ENCODE measurements around the gene MED16.
"Not testable (repeated sequence)": the region's sequence is repeated elsewhere in the genome, so short reads cannot be mapped to it uniquely, and the experiment has no call there.

Gene MED16

DNA sequence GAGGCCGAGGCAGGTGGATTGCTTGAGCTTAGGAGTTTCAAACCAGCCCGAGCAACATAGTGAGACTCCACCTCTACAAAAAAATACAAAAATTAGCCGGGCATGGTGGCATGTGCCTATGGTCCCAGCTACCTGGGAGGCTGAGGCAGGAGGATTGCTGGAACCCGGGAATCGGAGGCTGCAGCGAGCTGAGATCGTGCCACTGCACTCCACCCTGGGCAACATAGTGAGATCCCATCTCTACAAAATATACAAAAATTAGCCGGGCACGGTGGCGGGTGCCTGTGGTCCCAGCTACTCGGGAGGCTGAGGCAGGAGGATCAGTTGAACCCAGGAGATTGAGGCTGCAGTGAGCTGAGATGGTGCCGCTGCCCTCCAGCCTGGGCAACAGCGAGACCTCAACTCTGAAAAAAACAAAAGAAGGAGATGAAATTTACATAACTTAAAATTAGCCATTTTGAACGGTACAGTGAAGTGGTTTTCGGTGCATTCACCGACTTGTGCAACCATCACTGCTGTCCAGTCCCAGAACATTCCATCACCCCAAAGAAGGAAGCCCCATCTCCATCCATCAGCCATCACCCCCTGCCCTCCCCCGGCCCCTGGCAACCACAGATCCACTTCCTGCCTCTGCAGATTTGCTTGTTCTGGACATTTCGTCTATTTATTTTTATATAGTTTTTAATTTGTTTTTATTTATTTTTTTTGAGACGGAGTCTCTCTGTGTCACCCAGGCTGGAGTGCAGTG lies 66.9 kb downstream of the MED16 start:
- no peak for DNase-seq

DNA sequence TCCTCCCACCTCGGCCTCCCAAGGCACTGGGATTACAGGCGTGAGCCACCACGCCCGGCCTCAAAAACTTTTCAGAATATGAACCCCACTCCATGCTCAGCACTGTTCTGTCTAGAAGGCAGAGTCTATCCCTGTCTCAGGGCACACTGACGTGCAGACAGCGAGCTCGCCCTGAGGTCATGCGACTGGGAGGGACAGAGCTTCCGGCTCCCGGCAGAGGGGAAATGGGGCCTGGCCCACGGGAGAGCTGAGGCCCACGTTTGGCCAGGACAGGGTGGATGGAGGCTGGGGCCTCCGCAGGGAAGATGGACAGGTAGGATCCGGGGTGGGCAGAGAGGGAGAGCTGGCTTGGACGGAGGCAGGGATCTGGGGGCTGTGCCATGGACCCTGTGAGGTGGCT lies 68.1 kb downstream of the MED16 start:
- DNase-seq, result no peak

DNA sequence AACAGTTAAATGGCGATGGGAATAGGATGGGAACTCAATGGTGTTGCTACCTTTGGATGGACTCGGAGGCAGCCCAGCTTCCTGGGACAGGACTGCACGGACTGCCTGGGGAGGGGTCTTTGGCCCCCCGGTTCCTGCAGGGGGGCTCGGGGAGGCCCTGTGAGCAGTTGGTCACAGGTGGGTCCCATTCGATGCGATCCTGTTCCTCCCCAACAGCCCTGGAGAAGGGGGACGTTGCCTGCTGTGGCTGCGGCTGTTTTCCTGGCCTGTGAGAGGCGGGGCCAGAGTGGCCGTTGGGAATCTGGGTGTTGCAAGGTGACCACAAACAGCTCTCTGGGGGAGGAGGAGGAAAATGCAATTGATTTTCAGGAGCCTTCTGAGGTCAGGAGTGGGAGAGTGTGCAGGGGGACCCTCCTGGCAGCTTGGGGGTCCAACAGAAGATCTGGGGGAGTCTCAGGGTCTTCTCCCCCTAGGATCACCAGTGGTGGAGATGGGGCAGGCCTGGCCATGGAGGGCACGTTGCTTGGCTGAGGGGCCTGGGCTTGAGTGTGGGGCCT lies 69.3 kb downstream of the MED16 start:
- DNase-seq, result no peak

DNA sequence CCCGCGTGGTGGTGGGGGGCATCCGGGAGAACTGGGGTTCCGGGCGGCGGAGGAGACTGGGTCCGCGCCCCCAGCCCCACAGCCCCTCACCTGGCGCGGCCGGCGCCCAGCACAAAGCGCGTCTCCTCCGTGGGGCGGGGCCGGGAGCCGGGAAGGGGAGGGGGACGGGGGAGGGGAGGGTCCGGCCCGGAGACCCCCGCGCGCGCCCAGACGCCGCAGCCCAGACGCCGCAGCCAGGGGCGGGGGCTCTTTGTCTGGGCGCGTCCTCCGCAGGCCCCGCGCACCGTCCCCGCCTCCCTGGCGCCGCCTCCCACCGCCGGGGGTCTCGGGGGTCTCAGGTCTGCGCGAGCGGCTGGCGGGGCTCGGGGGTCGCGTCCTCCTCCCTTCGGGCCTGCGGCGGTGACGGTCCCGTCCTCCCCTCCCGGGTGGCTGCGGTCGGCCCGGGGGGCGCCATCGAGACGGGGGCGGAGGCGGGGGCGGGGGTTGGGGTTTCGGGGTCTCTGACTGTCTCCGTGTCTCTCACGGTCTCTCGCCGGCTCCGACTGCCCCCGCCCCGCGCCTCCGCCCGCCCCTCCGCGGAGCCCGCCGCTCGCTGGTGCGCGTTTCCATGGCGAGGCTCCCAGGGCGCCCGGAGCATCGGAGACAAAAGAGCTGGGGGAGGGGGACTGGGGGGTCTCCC lies 71.0 kb downstream of the MED16 start, which contains the start of gene PLPPR3:
Gene PLPPR3 (minus strand): TSS at position 131 of the 679 bp plus-strand sequence. CDS start 396 bp downstream, outside the sequence.
- no peak for DNase-seq

DNA sequence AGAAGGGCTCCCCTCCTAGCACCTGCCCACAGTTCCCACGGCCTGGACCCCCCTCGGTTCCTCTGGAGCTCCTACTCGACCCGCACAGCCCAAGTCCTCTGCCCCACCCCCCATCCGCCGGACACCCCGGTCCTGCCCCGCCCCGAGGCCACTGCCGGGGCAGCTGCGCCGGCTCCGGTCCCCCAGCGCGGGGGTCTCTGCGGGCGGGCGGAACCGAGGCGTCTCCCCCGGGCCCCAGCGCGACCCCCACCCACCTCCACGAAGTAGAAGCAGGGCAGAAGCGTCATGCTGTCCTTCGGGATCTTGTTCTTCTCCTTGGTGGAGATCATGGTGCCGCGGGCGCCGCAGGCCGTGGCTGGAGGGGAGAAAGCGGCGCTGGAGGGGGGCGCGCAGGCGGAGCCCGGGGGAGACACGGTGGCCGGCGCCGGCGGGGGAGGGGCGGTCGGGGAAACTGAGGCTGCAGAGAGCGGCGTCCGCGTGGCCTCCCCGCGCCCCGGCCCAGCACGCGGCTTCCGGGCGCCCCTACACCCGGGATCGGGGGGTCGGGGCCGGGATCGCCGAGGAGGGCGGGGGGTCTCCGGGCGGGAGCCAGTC lies 71.7 kb downstream of the MED16 start:
- no peak for DNase-seq

DNA sequence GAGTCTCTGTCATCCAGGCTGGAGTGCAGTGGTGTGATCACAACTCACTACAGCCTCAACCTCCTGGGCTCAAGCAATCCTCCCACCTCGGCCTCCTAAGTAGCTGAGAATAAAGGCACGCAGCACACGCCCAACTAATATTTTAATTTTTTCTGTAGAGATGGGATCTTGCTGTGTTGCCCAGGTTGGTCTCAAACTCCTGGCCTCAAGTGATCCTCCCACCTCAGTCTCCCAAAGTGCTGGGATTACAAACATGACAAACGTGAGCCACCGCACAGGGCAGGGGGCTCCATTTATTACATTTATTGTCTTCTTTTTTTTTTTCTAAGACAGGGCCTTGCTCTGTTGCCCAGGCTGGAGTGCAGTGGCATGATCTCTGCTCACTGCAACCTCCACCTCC lies 72.8 kb downstream of the MED16 start:
- not testable (repeated sequence) for DNase-seq

Measured in stimulated activated CD4-positive, alpha-beta T cell treated with anti-CD3 and anti-CD28 coated beads, Interleukin-4, amount 100 ng/mL, for 24 hours (primary cell).